HCT116 (cell line): ENCODE data around the gene NCBP3. TPM values are rescaled to one million over a fixed set of nuclear protein-coding genes. Genes with fewer than 3 reads are reported as not detected.

Source experiments
- ATAC-seq: fragments of 200-7000 bp; cut with Tn5 transposase; 2 replicates; pipeline ENCODE4 v1.9.1; 2020; ENCODE audit warnings: mild to moderate bottlenecking, moderate library complexity
- BruUV-seq: library from RNA; stranded (reverse); fragments of 400-500 nt; replicated peaks from 2 replicates; lab custom pipeline; 2021; lab: Mats Ljungman, UMichigan
- CTCF ChIA-PET: fragments of 300-600 bp; sonication (Branson Sonifier 250); formaldehyde crosslinking; loops from one replicate; lab custom pipeline; 2021; ENCODE audit warnings: antibody characterized with exemption; lab: Charles Lee
- POLR2A ChIA-PET: fragments of 300-600, 350-600 bp; sonication (Branson Sonifier 250); formaldehyde crosslinking; loops from one replicate; lab custom pipeline; 2021; ENCODE audit warnings: antibody characterized with exemption; lab: Charles Lee
- RAD21 ChIA-PET, 2 experiments: fragments of 300-600 bp; sonication (Branson Sonifier 250); formaldehyde crosslinking; loops; one replicate each; lab custom pipeline; 2023; ENCODE audit warnings: low total read pairs in 2 of 2; ENCODE audit not compliant: uncharacterized antibody in 2 of 2, unreplicated experiment in 2 of 2, low non-redundant PET in 1 of 2; lab: Charles Lee
- DNase-seq: peaks from one replicate; pipeline ENCODE4 v3.0.0-alpha.2; 2010; ENCODE audit warnings: low read depth, low spot score
- H2AFZ ChIP-seq: fragments of 200-600 bp; shearing (Covaris generic), sonication (generic); 2 replicates; pipeline ENCODE4 v1.6.1; 2017; ENCODE audit warnings: low read depth, mixed run types, mixed read lengths, antibody characterized with exemption, low read length; ENCODE audit not compliant: poor library complexity, severe bottlenecking
- H3K27ac ChIP-seq: 2 replicates; pipeline ENCODE4 v1.5.1; 2012; ENCODE audit warnings: low read depth, low read length
- H3K27me3 ChIP-seq: fragments of 200-600 bp; sonication (generic); 2 replicates; pipeline ENCODE4 v1.6.1; 2016; ENCODE audit warnings: mixed run types, low read length, mixed read lengths; ENCODE audit not compliant: insufficient read depth
- H3K36me3 ChIP-seq, 2 experiments: fragments of 200-500 bp in 1 of 2; fragments of 200-600 bp in 1 of 2; sonication (Bioruptor generic) in 1 of 2; sonication (generic) in 1 of 2; 2 replicates each; pipeline versions ENCODE4 v1.5.1 to v1.6.1; 2014 to 2016; ENCODE audit warnings: low read length in 2 of 2, inconsistent platforms in 1 of 2, mixed read lengths in 1 of 2, mixed run types in 1 of 2; ENCODE audit not compliant: insufficient read depth in 2 of 2, control insufficient read depth in 1 of 2
- H3K4me1 ChIP-seq, 2 experiments: fragments of 200-600 bp in 1 of 2; sonication (generic) in 1 of 2; 2 replicates each; pipeline versions ENCODE4 v1.5.1 to v1.6.1; 2012 to 2017; ENCODE audit warnings: low read length in 2 of 2, inconsistent platforms in 1 of 2, mild to moderate bottlenecking in 1 of 2, mixed read lengths in 1 of 2, mixed run types in 1 of 2, moderate library complexity in 1 of 2; ENCODE audit not compliant: insufficient read depth in 2 of 2, control insufficient read depth in 1 of 2
- H3K4me2 ChIP-seq: fragments of 200-600 bp; sonication (generic); 2 replicates; pipeline ENCODE4 v1.6.1; 2017; ENCODE audit warnings: mixed run types, low read length, mixed read lengths
- H3K4me3 ChIP-seq, 2 experiments: fragments of 200-600 bp in 1 of 2; sonication (generic) in 1 of 2; replicated peaks in 1 of 2; 2 replicates each; pipeline ENCODE4 v1.5.1; 2011 to 2016; ENCODE audit warnings: low read length in 2 of 2, control low read depth in 1 of 2, low read depth in 1 of 2, mild to moderate bottlenecking in 1 of 2, mixed read lengths in 1 of 2, mixed run types in 1 of 2
- H3K79me2 ChIP-seq: fragments of 200-600 bp; sonication (generic); 2 replicates; pipeline ENCODE4 v1.6.1; 2017; ENCODE audit warnings: mild to moderate bottlenecking, mixed run types, low read length, moderate library complexity, mixed read lengths; ENCODE audit not compliant: insufficient read depth
- H3K9ac ChIP-seq: fragments of 200-600 bp; sonication (generic); 2 replicates; pipeline ENCODE4 v1.6.1; 2016; ENCODE audit warnings: low read length, mixed read lengths
- H3K9me2 ChIP-seq: fragments of 200-600 bp; sonication (generic), shearing (Covaris generic); 2 replicates; pipeline ENCODE4 v1.6.1; 2017; ENCODE audit warnings: mixed run types, mild to moderate bottlenecking, moderate library complexity; ENCODE audit not compliant: insufficient read depth
- H3K9me3 ChIP-seq, 2 experiments: fragments of 200-500 bp in 1 of 2; fragments of 200-600 bp in 1 of 2; sonication (Bioruptor generic) in 1 of 2; sonication (generic) in 1 of 2; 2 replicates each; pipeline ENCODE4 v1.6.1; 2014 to 2017; ENCODE audit warnings: low read length in 2 of 2, mixed read lengths in 2 of 2, inconsistent platforms in 1 of 2, low read depth in 1 of 2, mild to moderate bottlenecking in 1 of 2, mixed run types in 1 of 2, moderate library complexity in 1 of 2; ENCODE audit not compliant: control insufficient read depth in 1 of 2, insufficient read depth in 1 of 2
- H4K20me1 ChIP-seq: fragments of 200-600 bp; sonication (generic), shearing (Covaris generic); 2 replicates; pipeline ENCODE4 v1.6.1; 2017; ENCODE audit warnings: mixed run types, mild to moderate bottlenecking, moderate library complexity; ENCODE audit not compliant: insufficient read depth
- ATF3 ChIP-seq: IDR thresholded peaks from 2 replicates; pipeline ENCODE4 v1.6.1; 2012
- CBX3 ChIP-seq: IDR thresholded peaks from 2 replicates; pipeline ENCODE4 v1.6.1; 2012; ENCODE audit warnings: low read depth
- ELF1 ChIP-seq: IDR thresholded peaks from 2 replicates; pipeline ENCODE4 v1.6.1; 2012; ENCODE audit warnings: low read depth, borderline replicate concordance
- FOSL1 ChIP-seq: IDR thresholded peaks from 2 replicates; pipeline ENCODE4 v1.6.1; 2012; ENCODE audit warnings: low read depth
- POLR2A ChIP-seq: IDR thresholded peaks from 2 replicates; pipeline ENCODE4 v1.7.0; 2011; ENCODE audit warnings: borderline replicate concordance; ENCODE audit not compliant: insufficient read depth, insufficient read length; ENCODE audit errors: extremely low read depth
- POLR2AphosphoS5 ChIP-seq: IDR thresholded peaks from 2 replicates; pipeline ENCODE4 v1.6.1; 2011; ENCODE audit warnings: mild to moderate bottlenecking, low read depth, low read length, moderate library complexity
- RAD21 ChIP-seq: IDR thresholded peaks from 2 replicates; pipeline ENCODE4 v1.6.1; 2012; ENCODE audit warnings: low read depth, mild to moderate bottlenecking
- SRF ChIP-seq: IDR thresholded peaks from 2 replicates; pipeline ENCODE4 v1.6.1; 2012; ENCODE audit warnings: low read depth
- TCF7L2 ChIP-seq: IDR thresholded peaks from 2 replicates; pipeline ENCODE4 v1.7.0; 2011; ENCODE audit warnings: borderline replicate concordance, inconsistent platforms; ENCODE audit not compliant: insufficient read depth, insufficient read length; ENCODE audit errors: extremely low read depth
- YY1 ChIP-seq: IDR thresholded peaks from 2 replicates; pipeline ENCODE4 v1.6.1; 2011; ENCODE audit warnings: low read length, low read depth, moderate library complexity, mild to moderate bottlenecking; ENCODE audit not compliant: insufficient replicate concordance; ENCODE audit errors: extremely low read depth
- ZNF274 ChIP-seq: fragments of 200-500 bp; sonication (Bioruptor generic); IDR thresholded peaks from 2 replicates; pipeline ENCODE4 v1.6.1; 2014; ENCODE audit warnings: mild to moderate bottlenecking, low read depth, low read length, inconsistent platforms
- intact Hi-C: fragments of 100-400 bp; cut with micrococcal nuclease; formaldehyde crosslinking; loops from 2 replicates; pipeline ENCODE4 v1.10.0; 2022
- total RNA-seq: library from RNA; stranded (reverse); gene quantifications from one replicate; pipeline ENCODE4 v1.2.1, GENCODE V29; 2021; ENCODE audit not compliant: unreplicated experiment
- TF ChIP-seq, protein P1 (sequence below): IDR thresholded peaks from 2 replicates; pipeline ENCODE4 v1.6.1; 2012

Gene NCBP3
- total RNA-seq, 1 experiment from 2014 or later = 46.5 TPM

DNA sequence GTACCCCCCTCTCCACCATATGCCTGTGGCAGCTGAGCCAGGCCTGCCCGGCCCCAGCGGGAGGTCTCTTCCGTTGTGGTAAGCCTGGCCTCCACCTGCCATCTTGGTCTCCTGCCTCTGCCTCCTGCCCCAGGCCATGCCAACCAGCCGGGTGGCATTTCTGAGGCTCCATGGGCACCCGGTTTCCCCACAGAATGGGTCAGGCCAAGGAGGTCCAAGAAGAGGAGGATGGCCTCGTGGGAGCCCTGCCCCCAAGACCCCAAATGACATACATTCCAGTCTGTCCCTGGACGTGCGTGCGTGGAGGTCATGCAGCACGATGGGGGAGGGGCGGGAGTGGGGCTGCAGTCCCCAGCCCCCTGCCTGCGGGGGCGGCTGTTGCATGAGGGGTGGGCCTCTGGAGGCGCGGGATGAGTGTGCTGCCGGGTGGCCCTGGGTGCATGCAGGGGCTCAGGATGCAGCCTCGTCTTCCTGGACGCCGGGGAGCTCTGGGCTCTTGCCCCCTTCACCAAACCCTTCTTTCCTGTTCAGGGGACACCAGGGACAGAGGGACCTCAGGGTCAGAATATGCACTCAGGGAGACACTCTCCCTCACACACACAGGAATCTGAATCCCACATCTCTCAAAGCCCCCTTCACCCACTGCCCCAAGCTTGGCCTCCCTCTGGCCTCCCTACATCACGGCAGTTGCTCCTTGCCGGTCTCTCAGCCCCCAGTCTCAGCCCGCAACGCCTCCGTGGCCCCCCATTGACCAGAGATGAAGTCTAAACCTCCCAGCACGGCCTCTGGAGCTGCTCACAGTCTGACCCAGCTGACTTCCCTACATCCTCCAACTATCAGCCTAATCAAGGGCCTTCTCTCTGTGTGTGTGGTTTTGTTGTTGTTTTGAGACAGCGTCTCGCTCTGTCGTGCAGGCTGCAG, 16.0 kb upstream of the NCBP3 start:
- no peak for ATAC-seq
- Histone ChIP-seq H3K4me2 (no peak overlapping the region), H3K9me2 (no peaks in the 10 kb centered on the region), H3K27ac (no peak overlapping the region), H3K79me2 (no peaks in the 10 kb centered on the region), H2AFZ (no peak overlapping the region), H3K4me1 (no peaks in the 10 kb centered on the region), H4K20me1 (no peaks in the 10 kb centered on the region), H3K4me3 (no peak overlapping the region), H3K27me3 (no peaks in the 10 kb centered on the region)
- CTCF ChIA-PET = interaction anchor here (0.5 to 1.1 kb wide), 3 partner anchors 16 to 123 kb away, joined by 3 read pairs; no protein-coding TSS in a partner anchor
- POLR2A ChIA-PET = no interaction called here
- no peak for DNase-seq
- BruUV-seq = no TSS peak
- RAD21 ChIA-PET = no interaction called here
- TF ChIP-seq CBX3 (no peak), ATF3 (no peak), POLR2A (no peak), ZNF274 (no peak), FOSL1 (no peak), RAD21 (no peak), POLR2AphosphoS5 (no peak), ELF1 (no peak), TCF7L2 (no peak), SRF (no peak), YY1 (no peak)
- TF ChIP-seq, protein P1, sequence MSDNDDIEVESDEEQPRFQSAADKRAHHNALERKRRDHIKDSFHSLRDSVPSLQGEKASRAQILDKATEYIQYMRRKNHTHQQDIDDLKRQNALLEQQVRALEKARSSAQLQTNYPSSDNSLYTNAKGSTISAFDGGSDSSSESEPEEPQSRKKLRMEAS = no peak
- TF ChIP-seq, all 23 proteins: peak for 0
- Histone ChIP-seq H3K36me3 (peaks cover 0 to 8% of the 10 kb centered on the region in 2 experiments; a peak in 1 of 4 replicates), H3K9ac (no peak overlapping the region), H3K9me3 (no peaks in the 10 kb centered on the region)
- intact Hi-C loops = loop anchor here (2.0 to 5.0 kb wide), 2 partner anchors 143 to 215 kb away; no protein-coding TSS in a partner anchor
